Smooth muscle cell (in vitro differentiated cells): Measurements from ENCODE around the gene CAD. TPM values are rescaled to one million over a fixed set of nuclear protein-coding genes. Genes with fewer than 3 reads are reported as not detected.

Experiments used
- DNase-seq: peaks from one replicate; lab custom pipeline; 2025; ENCODE audit not compliant: unreplicated experiment; lab: John Stamatoyannopoulos, UW
- H2AFZ ChIP-seq: fragments of 200-600 bp; sonication (generic); 2 replicates; pipeline ENCODE4 v1.6.0; 2016; ENCODE audit warnings: antibody characterized with exemption, low read depth, mild to moderate bottlenecking
- H3F3A ChIP-seq: fragments of 200-600 bp; sonication (generic); 2 replicates; pipeline ENCODE4 v1.6.0; 2017; ENCODE audit warnings: antibody characterized with exemption, low read depth
- H3K27ac ChIP-seq: fragments of 200-600 bp; sonication (generic); 2 replicates; pipeline ENCODE4 v1.5.1; 2016; ENCODE audit warnings: low read depth, mild to moderate bottlenecking
- H3K27me3 ChIP-seq: fragments of 200-600 bp; sonication (generic); 2 replicates; pipeline ENCODE4 v1.6.1; 2016; ENCODE audit warnings: low read depth, mild to moderate bottlenecking
- H3K36me3 ChIP-seq: fragments of 200-600 bp; sonication (generic); 2 replicates; pipeline ENCODE4 v1.5.1; 2016; ENCODE audit warnings: low read depth
- H3K4me1 ChIP-seq: fragments of 200-600 bp; sonication (generic); 2 replicates; pipeline ENCODE4 v1.5.1; 2016; ENCODE audit warnings: low read depth
- H3K4me2 ChIP-seq: fragments of 200-600 bp; sonication (generic); 2 replicates; pipeline ENCODE4 v1.6.0; 2016; ENCODE audit warnings: mild to moderate bottlenecking
- H3K4me3 ChIP-seq: fragments of 200-600 bp; sonication (generic); 2 replicates; pipeline ENCODE4 v1.5.1; 2016; ENCODE audit warnings: mild to moderate bottlenecking
- H3K79me2 ChIP-seq: fragments of 200-600 bp; sonication (generic); 2 replicates; pipeline ENCODE4 v1.6.0; 2016; ENCODE audit warnings: low read depth, mild to moderate bottlenecking
- H3K9ac ChIP-seq: fragments of 200-600 bp; sonication (generic); 2 replicates; pipeline ENCODE4 v1.6.0; 2016; ENCODE audit warnings: low read depth
- H3K9me3 ChIP-seq: fragments of 200-600 bp; sonication (generic); replicated peaks from 2 replicates; pipeline ENCODE4 v1.5.1; 2016; ENCODE audit warnings: low read depth
- H4K20me1 ChIP-seq: fragments of 200-600 bp; sonication (generic); 2 replicates; pipeline ENCODE4 v1.6.0; 2016; ENCODE audit warnings: low read depth
- WGBS: methylation state at CpG from one replicate; pipeline ENCODE4 v1.1.7; 2016; ENCODE audit warnings: low lambda C conversion rate; 5-methylcytosine and 5-hydroxymethylcytosine counted together
- polyA plus RNA-seq: library from polyadenylated mRNA; unstranded; fragments of >200 nt; fragmentation: Nextera tagmentation; extraction: Ambion mirVana; gene quantifications from 2 replicates; pipeline ENCODE4 v1.2.1, GENCODE V29; 2016
- total RNA-seq: library from RNA; depleted of rRNA; stranded (reverse); fragments of >200 nt; gene quantifications from 2 replicates; pipeline ENCODE4 v1.2.3, GENCODE V29; 2014
- TF ChIP-seq, protein P1 (sequence below): fragments of 200-600 bp; sonication (generic); IDR thresholded peaks from 2 replicates; pipeline ENCODE4 v1.5.1; 2017; ENCODE audit warnings: borderline replicate concordance, mild to moderate bottlenecking, antibody characterized with exemption; ENCODE audit not compliant: insufficient read depth, poor library complexity, severe bottlenecking

The CAD gene
- total and polyA plus RNA-seq, 2 experiments from 2014 or later = 20.3 to 34.3 TPM

- DNase-seq = no peak
- Histone ChIP-seq H3K79me2 (no peaks in the 10 kb centered on the region), H3F3A (no peaks in the 10 kb centered on the region), H3K36me3 (peaks cover 17% of the 10 kb centered on the region), H3K4me2 (no peak overlapping the region), H3K4me3 (no peak overlapping the region), H2AFZ (no peak overlapping the region), H3K27me3 (no peaks in the 10 kb centered on the region), H3K4me1 (no peaks in the 10 kb centered on the region), H3K27ac (no peak overlapping the region), H3K9me3 (no peaks in the 10 kb centered on the region), H3K9ac (no peak overlapping the region), H4K20me1 (no peaks in the 10 kb centered on the region)
- TF ChIP-seq, protein P1, sequence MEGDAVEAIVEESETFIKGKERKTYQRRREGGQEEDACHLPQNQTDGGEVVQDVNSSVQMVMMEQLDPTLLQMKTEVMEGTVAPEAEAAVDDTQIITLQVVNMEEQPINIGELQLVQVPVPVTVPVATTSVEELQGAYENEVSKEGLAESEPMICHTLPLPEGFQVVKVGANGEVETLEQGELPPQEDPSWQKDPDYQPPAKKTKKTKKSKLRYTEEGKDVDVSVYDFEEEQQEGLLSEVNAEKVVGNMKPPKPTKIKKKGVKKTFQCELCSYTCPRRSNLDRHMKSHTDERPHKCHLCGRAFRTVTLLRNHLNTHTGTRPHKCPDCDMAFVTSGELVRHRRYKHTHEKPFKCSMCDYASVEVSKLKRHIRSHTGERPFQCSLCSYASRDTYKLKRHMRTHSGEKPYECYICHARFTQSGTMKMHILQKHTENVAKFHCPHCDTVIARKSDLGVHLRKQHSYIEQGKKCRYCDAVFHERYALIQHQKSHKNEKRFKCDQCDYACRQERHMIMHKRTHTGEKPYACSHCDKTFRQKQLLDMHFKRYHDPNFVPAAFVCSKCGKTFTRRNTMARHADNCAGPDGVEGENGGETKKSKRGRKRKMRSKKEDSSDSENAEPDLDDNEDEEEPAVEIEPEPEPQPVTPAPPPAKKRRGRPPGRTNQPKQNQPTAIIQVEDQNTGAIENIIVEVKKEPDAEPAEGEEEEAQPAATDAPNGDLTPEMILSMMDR = no peak
- 94% methylated on average over 2 of the region's 2 CpGs for WGBS
Measured at GRCh38 chr2:27227501-27227900, 10.3 kb downstream of the CAD start.

GRCh38 chr2:27231921-27232320, 14.8 kb downstream of the CAD start:
- WGBS = 94% methylated on average over 13 of the region's 13 CpGs
- Histone ChIP-seq H3K9me3 (no peaks in the 10 kb centered on the region), H3K27me3 (no peaks in the 10 kb centered on the region), H3K4me2 (no peak overlapping the region), H4K20me1 (no peaks in the 10 kb centered on the region), H3K36me3 (peaks cover 16% of the 10 kb centered on the region), H3K4me3 (no peak overlapping the region), H3K27ac (no peak overlapping the region), H3K79me2 (no peaks in the 10 kb centered on the region), H3K9ac (no peak overlapping the region), H3K4me1 (no peaks in the 10 kb centered on the region), H2AFZ (no peak overlapping the region), H3F3A (no peaks in the 10 kb centered on the region)
- DNase-seq = no peak
- TF ChIP-seq, protein P1 = no peak

DNA sequence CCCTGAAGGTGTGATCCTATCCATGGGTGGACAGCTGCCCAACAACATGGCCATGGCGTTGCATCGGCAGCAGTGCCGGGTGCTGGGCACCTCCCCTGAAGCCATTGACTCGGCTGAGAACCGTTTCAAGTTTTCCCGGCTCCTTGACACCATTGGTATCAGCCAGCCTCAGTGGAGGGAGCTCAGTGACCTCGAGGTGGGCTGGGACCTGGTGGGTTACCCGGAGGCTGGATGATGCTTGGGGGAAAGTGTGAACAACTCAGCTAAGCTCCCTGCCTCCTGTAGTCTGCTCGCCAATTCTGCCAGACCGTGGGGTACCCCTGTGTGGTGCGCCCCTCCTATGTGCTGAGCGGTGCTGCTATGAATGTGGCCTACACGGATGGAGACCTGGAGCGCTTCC, 16.2 kb downstream of the CAD start:
- no peaks in the 10 kb centered on the region for H3K4me1 ChIP-seq
- no peak overlapping the region for H3K9ac ChIP-seq
- no peak overlapping the region for H3K4me2 ChIP-seq
- DNase-seq = no peak
- no peaks in the 10 kb centered on the region for H4K20me1 ChIP-seq
- no peaks in the 10 kb centered on the region for H3F3A ChIP-seq
- no peaks in the 10 kb centered on the region for H3K9me3 ChIP-seq
- H3K27ac ChIP-seq = no peak overlapping the region
- WGBS = 98% methylated on average over 14 of the region's 14 CpGs
- no peaks in the 10 kb centered on the region for H3K27me3 ChIP-seq
- no peak overlapping the region for H2AFZ ChIP-seq
- H3K36me3 ChIP-seq = peaks cover 5% of the 10 kb centered on the region
- H3K79me2 ChIP-seq = no peaks in the 10 kb centered on the region
- no peak overlapping the region for H3K4me3 ChIP-seq
- TF ChIP-seq, protein P1 = no peak

GRCh38 chr2:27236136-27236535, 19.0 kb downstream of the CAD start:
- H4K20me1 ChIP-seq = no peaks in the 10 kb centered on the region
- no peaks in the 10 kb centered on the region for H3K27me3 ChIP-seq
- no peak overlapping the region for H3K9ac ChIP-seq
- no peak overlapping the region for H3K27ac ChIP-seq
- WGBS = 98% methylated on average over 12 of the region's 12 CpGs
- H3K4me1 ChIP-seq = no peaks in the 10 kb centered on the region
- DNase-seq = no peak
- no peak overlapping the region for H3K4me3 ChIP-seq
- no peaks in the 10 kb centered on the region for H3K9me3 ChIP-seq
- no peak overlapping the region for H3K4me2 ChIP-seq
- H3K36me3 ChIP-seq = peaks cover 4% of the 10 kb centered on the region
- TF ChIP-seq, protein P1 = no peak
- H2AFZ ChIP-seq = no peak overlapping the region
- no peaks in the 10 kb centered on the region for H3K79me2 ChIP-seq
- H3F3A ChIP-seq = no peaks in the 10 kb centered on the region
